Measurements from ENCODE around the gene PITPNC1.

DNA sequence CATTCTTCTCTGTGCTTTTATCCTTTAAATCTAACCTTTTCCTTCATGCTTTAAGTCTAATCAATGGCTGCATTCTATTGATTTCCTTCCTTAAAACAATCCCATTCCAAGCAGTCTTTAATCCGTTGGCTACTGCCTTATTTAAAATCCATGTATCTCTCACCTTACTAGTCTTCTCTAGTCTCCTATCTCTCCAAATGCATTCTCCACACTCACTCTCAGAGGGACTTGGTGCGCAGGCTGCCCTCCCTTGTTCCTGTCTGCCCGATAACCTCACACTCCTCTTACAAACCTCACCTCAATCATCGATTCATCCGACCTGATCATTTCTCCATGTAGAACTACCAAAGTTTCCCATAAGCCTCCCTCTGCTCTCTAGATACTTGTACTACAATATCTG lies 33.8 kb upstream of the PITPNC1 start:
- TF ChIP-seq, protein P1, sequence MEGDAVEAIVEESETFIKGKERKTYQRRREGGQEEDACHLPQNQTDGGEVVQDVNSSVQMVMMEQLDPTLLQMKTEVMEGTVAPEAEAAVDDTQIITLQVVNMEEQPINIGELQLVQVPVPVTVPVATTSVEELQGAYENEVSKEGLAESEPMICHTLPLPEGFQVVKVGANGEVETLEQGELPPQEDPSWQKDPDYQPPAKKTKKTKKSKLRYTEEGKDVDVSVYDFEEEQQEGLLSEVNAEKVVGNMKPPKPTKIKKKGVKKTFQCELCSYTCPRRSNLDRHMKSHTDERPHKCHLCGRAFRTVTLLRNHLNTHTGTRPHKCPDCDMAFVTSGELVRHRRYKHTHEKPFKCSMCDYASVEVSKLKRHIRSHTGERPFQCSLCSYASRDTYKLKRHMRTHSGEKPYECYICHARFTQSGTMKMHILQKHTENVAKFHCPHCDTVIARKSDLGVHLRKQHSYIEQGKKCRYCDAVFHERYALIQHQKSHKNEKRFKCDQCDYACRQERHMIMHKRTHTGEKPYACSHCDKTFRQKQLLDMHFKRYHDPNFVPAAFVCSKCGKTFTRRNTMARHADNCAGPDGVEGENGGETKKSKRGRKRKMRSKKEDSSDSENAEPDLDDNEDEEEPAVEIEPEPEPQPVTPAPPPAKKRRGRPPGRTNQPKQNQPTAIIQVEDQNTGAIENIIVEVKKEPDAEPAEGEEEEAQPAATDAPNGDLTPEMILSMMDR (IDR thresholded peaks at IDR 0.05): no peak
- TF ChIP-seq POLR2A (IDR thresholded peaks at IDR 0.05): no peak
